SK-N-SH (cell line): Measurements from ENCODE around the gene IGF1R. TPM values are rescaled to one million over a fixed set of nuclear protein-coding genes. Genes with fewer than 3 reads are reported as not detected.
A peak's percentile ranks its signal among the peaks of the same experiment; 100 is the strongest.

Source experiments
- CTCF ChIA-PET: fragments of 300-600, 350-600 bp; formaldehyde crosslinking; extraction: SDS; loops from one replicate; lab custom pipeline; 2021; lab: Yijun Ruan, JAX
- POLR2A ChIA-PET: fragments of 350-600 bp; sonication (Branson Sonifier 250); formaldehyde crosslinking; extraction: SDS; loops from one replicate; lab custom pipeline; 2020; ENCODE audit warnings: antibody characterized with exemption, inconsistent platforms; lab: Yijun Ruan, JAX
- DNase-seq: peaks from one replicate; pipeline ENCODE4 v3.0.0; 2012
- H2AFZ ChIP-seq: fragments of 200-600 bp; sonication (generic); 2 replicates; pipeline ENCODE4 v1.8.1; 2016; ENCODE audit warnings: antibody characterized with exemption, mild to moderate bottlenecking, low read depth
- H3F3A ChIP-seq: fragments of 200-600 bp; sonication (generic); replicated peaks from 2 replicates; pipeline ENCODE3; 2016; ENCODE audit warnings: antibody characterized with exemption, mild to moderate bottlenecking; ENCODE audit not compliant: insufficient read depth
- H3K27ac ChIP-seq, 2 experiments: fragments of 200-500 bp in 1 of 2; fragments of 200-600 bp in 1 of 2; sonication (Bioruptor generic) in 1 of 2; sonication (generic), shearing (Covaris generic) in 1 of 2; 2 replicates each; pipeline versions ENCODE4 v1.5.1 to v1.6.1; 2014 to 2016; ENCODE audit warnings: low read depth in 2 of 2, inconsistent platforms in 1 of 2, low read length in 1 of 2, mild to moderate bottlenecking in 1 of 2, mixed read lengths in 1 of 2
- H3K27me3 ChIP-seq: fragments of 200-600 bp; sonication (generic), shearing (Covaris generic); 2 replicates; pipeline ENCODE4 v1.6.1; 2016; ENCODE audit warnings: mixed run types; ENCODE audit not compliant: insufficient read depth
- H3K36me3 ChIP-seq, 2 experiments: fragments of 200-500 bp in 1 of 2; fragments of 200-600 bp in 1 of 2; sonication (Bioruptor generic) in 1 of 2; sonication (generic) in 1 of 2; replicated peaks in 1 of 2; 2 replicates each; pipeline versions ENCODE3 to v1.5.1; 2014 to 2016; ENCODE audit warnings: low read length in 1 of 2, mild to moderate bottlenecking in 1 of 2; ENCODE audit not compliant: insufficient read depth in 2 of 2, control insufficient read depth in 1 of 2
- H3K4me1 ChIP-seq, 2 experiments: fragments of 200-500 bp in 1 of 2; fragments of 200-600 bp in 1 of 2; sonication (Bioruptor generic) in 1 of 2; sonication (generic), shearing (Covaris generic) in 1 of 2; 2 replicates each; pipeline versions ENCODE4 v1.5.1 to v1.6.1; 2014 to 2016; ENCODE audit warnings: low read depth in 1 of 2, low read length in 1 of 2, mixed run types in 1 of 2; ENCODE audit not compliant: insufficient read depth in 2 of 2, control insufficient read depth in 1 of 2
- H3K4me2 ChIP-seq: fragments of 200-600 bp; sonication (generic), shearing (Covaris generic); 2 replicates; pipeline ENCODE4 v1.6.1; 2017; ENCODE audit warnings: mixed run types
- H3K4me3 ChIP-seq, 2 experiments: fragments of 200-500 bp in 1 of 2; fragments of 200-600 bp in 1 of 2; sonication (Bioruptor generic) in 1 of 2; sonication (generic), shearing (Covaris generic) in 1 of 2; 2 replicates each; pipeline versions ENCODE4 v1.5.1 to v1.8.1; 2014 to 2016; ENCODE audit warnings: low read depth in 2 of 2, inconsistent platforms in 1 of 2, low read length in 1 of 2, mild to moderate bottlenecking in 1 of 2, mixed read lengths in 1 of 2, moderate library complexity in 1 of 2
- H3K79me2 ChIP-seq: fragments of 200-600 bp; sonication (generic); 2 replicates; pipeline ENCODE4 v1.8.1; 2017; ENCODE audit warnings: mild to moderate bottlenecking; ENCODE audit not compliant: insufficient read depth
- H3K9ac ChIP-seq: fragments of 200-600 bp; sonication (generic); 2 replicates; pipeline ENCODE4 v1.6.1; 2017; ENCODE audit warnings: mixed run types
- H3K9me2 ChIP-seq: fragments of 200-600 bp; sonication (generic); 2 replicates; pipeline ENCODE4 v1.6.1; 2017; ENCODE audit warnings: mixed run types
- H3K9me3 ChIP-seq: fragments of 200-600 bp; sonication (generic); 2 replicates; pipeline ENCODE4 v1.6.1; 2017; ENCODE audit warnings: mixed run types, mild to moderate bottlenecking, moderate library complexity
- H4K20me1 ChIP-seq: fragments of 200-600 bp; sonication (generic); 2 replicates; pipeline ENCODE4 v1.6.1; 2017; ENCODE audit warnings: mild to moderate bottlenecking, mixed run types; ENCODE audit not compliant: insufficient read depth
- CTCF ChIP-seq: fragments of 200-600 bp; sonication (generic); IDR thresholded peaks from 2 replicates; pipeline ENCODE4 v1.6.1; 2017; ENCODE audit warnings: antibody characterized with exemption, mild to moderate bottlenecking, moderate library complexity
- ELF1 ChIP-seq: IDR thresholded peaks from 2 replicates; pipeline ENCODE4 v1.4.0; 2012
- EP300 ChIP-seq, 2 experiments: IDR thresholded peaks; 2 replicates each; pipeline versions ENCODE4 v1.4.0 to v1.6.1; 2012; ENCODE audit warnings: borderline replicate concordance in 1 of 2, low read depth in 1 of 2, low read length in 1 of 2
- EZH2phosphoT487 ChIP-seq: fragments of 200-600 bp; sonication (generic); IDR thresholded peaks from 2 replicates; pipeline ENCODE4 v1.6.1; 2017; ENCODE audit warnings: low read depth, mixed run types, mild to moderate bottlenecking, antibody characterized with exemption, moderate library complexity, borderline replicate concordance
- FOXM1 ChIP-seq: IDR thresholded peaks from 2 replicates; pipeline ENCODE4 v1.4.0; 2012; ENCODE audit warnings: low read depth, mild to moderate bottlenecking
- GABPA ChIP-seq: IDR thresholded peaks from 2 replicates; pipeline ENCODE4 v1.4.0; 2012; ENCODE audit warnings: low read depth, mild to moderate bottlenecking
- GATA2 ChIP-seq: sonication (generic); formaldehyde crosslinking; IDR thresholded peaks from 2 replicates; pipeline ENCODE4 v1.5.0; 2020; ENCODE audit warnings: mild to moderate bottlenecking, missing genetic modification reagents
- JUND ChIP-seq: IDR thresholded peaks from 2 replicates; pipeline ENCODE4 v1.4.0; 2012
- MAX ChIP-seq: IDR thresholded peaks from 2 replicates; pipeline ENCODE4 v1.4.0; 2012; ENCODE audit warnings: low read depth
- NFIC ChIP-seq: IDR thresholded peaks from 2 replicates; pipeline ENCODE4 v1.4.0; 2012; ENCODE audit warnings: borderline replicate concordance
- NRF1 ChIP-seq: IDR thresholded peaks from 2 replicates; pipeline ENCODE4 v1.6.1; 2012; ENCODE audit warnings: low read depth, mild to moderate bottlenecking, low read length
- RAD21 ChIP-seq: IDR thresholded peaks from 2 replicates; pipeline ENCODE4 v1.6.1; 2012; ENCODE audit warnings: mild to moderate bottlenecking, low read length
- RCOR1 ChIP-seq: fragments of 150-350 bp; IDR thresholded peaks from 2 replicates; pipeline ENCODE4 v1.6.1; 2017; ENCODE audit warnings: antibody characterized with exemption, low read length
- REST ChIP-seq: IDR thresholded peaks from 2 replicates; pipeline ENCODE4 v1.6.1; 2012; ENCODE audit warnings: mild to moderate bottlenecking, low read depth, low read length, moderate library complexity
- RFX5 ChIP-seq: IDR thresholded peaks from 2 replicates; pipeline ENCODE4 v1.6.1; 2012; ENCODE audit warnings: mild to moderate bottlenecking, improper control_type of control experiment, low read length
- RXRA ChIP-seq: IDR thresholded peaks from 2 replicates; pipeline ENCODE4 v1.4.0; 2012; ENCODE audit warnings: low read depth, mild to moderate bottlenecking, borderline replicate concordance
- SMC3 ChIP-seq: IDR thresholded peaks from 2 replicates; pipeline ENCODE4 v1.6.1; 2012; ENCODE audit warnings: low read depth, low read length, improper control_type of control experiment
- TAF1 ChIP-seq: IDR thresholded peaks from 2 replicates; pipeline ENCODE4 v1.6.1; 2012; ENCODE audit warnings: low read depth, mild to moderate bottlenecking, low read length, moderate library complexity, borderline replicate concordance
- TCF12 ChIP-seq: IDR thresholded peaks from 2 replicates; pipeline ENCODE4 v1.4.0; 2012
- USF1 ChIP-seq: IDR thresholded peaks from 2 replicates; pipeline ENCODE4 v1.4.0; 2012; ENCODE audit warnings: low read depth, borderline replicate concordance
- YY1 ChIP-seq: IDR thresholded peaks from 2 replicates; pipeline ENCODE4 v1.4.0; 2012; ENCODE audit warnings: low read depth, mild to moderate bottlenecking
- ZBTB33 ChIP-seq: IDR thresholded peaks from 2 replicates; pipeline ENCODE4 v1.4.0; 2012; ENCODE audit warnings: low read depth, borderline replicate concordance
- WGBS: methylation state at CpG from one replicate; pipeline ENCODE4 v1.1.6; 2017; ENCODE audit warnings: low lambda C conversion rate; 5-methylcytosine and 5-hydroxymethylcytosine counted together
- polyA plus RNA-seq, 3 experiments: library from polyadenylated mRNA; depleted of rRNA; stranded (reverse); fragments of >200 nt; gene quantifications; 2 replicates each; pipeline ENCODE4 v1.2.3, GENCODE V29; 2012

The IGF1R gene
- polyA plus RNA-seq, 1 of the 3 experiments (the other 2 are of a cell fraction): 9.5 TPM

GRCh38 chr15:98758224-98758623, 109.9 kb downstream of the IGF1R start:
- no peak for DNase-seq
- Histone ChIP-seq H3K9me3 (no peaks in the 10 kb centered on the region), H3K4me3 (no peak overlapping the region), H3K36me3 (no peaks in the 10 kb centered on the region), H3K4me1 (peaks cover 7 to 17% of the 10 kb centered on the region in 2 experiments; a peak in 3 of 4 replicates), H3F3A (peaks cover 6% of the 10 kb centered on the region), H2AFZ (no peak overlapping the region), H3K27me3 (no peaks in the 10 kb centered on the region), H3K9me2 (no peaks in the 10 kb centered on the region), H3K27ac (no peak overlapping the region; a peak in 1 of 4 replicates), H4K20me1 (peaks cover 9% of the 10 kb centered on the region; the same call in 1 of the 2 replicates), H3K4me2 (no peak overlapping the region), H3K9ac (no peak overlapping the region), H3K79me2 (peaks cover 86% of the 10 kb centered on the region)
- WGBS: 67% methylated on average over 8 of the region's 8 CpGs
- ChIA-PET POLR2A (no interaction called here), CTCF (interaction anchor here (1.0 to 2.5 kb wide), 2 partner anchors 21 to 111 kb away, joined by 3 to 8 read pairs; no protein-coding TSS in a partner anchor)
- TF ChIP-seq YY1 (no peak), NFIC (no peak), NRF1 (no peak), MAX (no peak), SMC3 (no peak), EZH2phosphoT487 (no peak), TAF1 (no peak), GATA2 (peak; percentile 52), RAD21 (no peak), FOXM1 (no peak), TCF12 (no peak), CTCF (no peak), GABPA (no peak), RCOR1 (0 out of 2 replicates have a peak, but pooled peaks have one; percentile 51), ELF1 (no peak), EP300 (IDR thresholded peaks at IDR 0.05; ENCODE audit: borderline replicate concordance in 1 of 2, low read depth in 1 of 2, low read length in 1 of 2) (peak in 1 of 2 experiments; percentile 35; a peak in 1 of 4 replicates), JUND (no peak), RFX5 (no peak), ZBTB33 (no peak), REST (no peak), RXRA (no peak), USF1 (no peak)
